Uterus (tissue), 2 donors: Measurements from ENCODE around the gene TNFRSF18.

Source experiments
- POLR2A ChIP-seq, 2 donors: fragments of 450-650 bp; IDR thresholded peaks; one replicate each; pipeline ENCODE4 v1.6.1; 2016; ENCODE audit warnings: antibody characterized with exemption in 2 of 2, mild to moderate bottlenecking in 1 of 2, moderate library complexity in 1 of 2
- TF ChIP-seq, protein P1 (sequence below), 4 experiments: fragments of 200-600 bp in 2 of 4; fragments of 450-650 bp in 2 of 4; sonication (generic) in 2 of 4; IDR thresholded peaks; one replicate each; pipeline ENCODE4 v1.5.1; 2016 to 2019; ENCODE audit warnings: antibody characterized with exemption in 4 of 4, mild to moderate bottlenecking in 2 of 4, moderate library complexity in 1 of 4

DNA sequence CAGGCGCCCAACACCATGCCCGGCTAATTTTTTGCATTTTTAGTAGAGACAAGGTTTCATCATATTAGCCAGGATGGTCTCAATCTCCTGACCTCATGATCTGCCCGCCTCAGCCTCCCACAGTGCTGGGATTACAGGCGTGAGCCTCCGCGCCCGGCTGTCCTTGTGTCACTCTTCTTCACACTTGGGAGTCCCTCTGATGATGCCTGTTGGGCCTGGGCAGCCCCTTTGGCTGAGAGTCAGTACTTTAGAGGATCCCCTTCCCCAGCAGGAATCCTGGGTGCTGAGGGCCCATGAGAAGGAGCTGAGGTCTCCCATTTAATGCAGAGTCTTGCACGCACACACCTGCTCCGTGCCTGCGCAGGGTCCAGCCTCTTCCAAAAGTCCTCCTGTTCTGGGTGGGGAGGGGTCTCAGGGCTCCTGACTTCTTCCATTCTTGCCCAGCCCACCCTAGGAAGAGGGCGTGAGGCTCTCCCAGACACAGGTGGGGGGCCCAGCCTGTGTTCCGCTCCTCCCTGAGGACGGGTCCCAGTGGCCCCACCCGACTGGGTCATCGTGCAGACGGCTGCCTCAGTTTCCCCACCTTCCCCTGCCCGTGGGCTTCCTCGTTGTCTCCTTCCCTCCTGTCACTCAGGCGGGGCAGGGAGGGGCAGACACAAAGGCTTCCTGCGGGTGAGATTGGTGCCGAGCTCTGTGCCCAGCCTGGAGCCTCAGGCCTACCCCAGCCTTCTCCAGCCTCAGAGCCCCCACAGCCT lies 28.8 kb downstream of the TNFRSF18 start:
- TF ChIP-seq, protein P1, sequence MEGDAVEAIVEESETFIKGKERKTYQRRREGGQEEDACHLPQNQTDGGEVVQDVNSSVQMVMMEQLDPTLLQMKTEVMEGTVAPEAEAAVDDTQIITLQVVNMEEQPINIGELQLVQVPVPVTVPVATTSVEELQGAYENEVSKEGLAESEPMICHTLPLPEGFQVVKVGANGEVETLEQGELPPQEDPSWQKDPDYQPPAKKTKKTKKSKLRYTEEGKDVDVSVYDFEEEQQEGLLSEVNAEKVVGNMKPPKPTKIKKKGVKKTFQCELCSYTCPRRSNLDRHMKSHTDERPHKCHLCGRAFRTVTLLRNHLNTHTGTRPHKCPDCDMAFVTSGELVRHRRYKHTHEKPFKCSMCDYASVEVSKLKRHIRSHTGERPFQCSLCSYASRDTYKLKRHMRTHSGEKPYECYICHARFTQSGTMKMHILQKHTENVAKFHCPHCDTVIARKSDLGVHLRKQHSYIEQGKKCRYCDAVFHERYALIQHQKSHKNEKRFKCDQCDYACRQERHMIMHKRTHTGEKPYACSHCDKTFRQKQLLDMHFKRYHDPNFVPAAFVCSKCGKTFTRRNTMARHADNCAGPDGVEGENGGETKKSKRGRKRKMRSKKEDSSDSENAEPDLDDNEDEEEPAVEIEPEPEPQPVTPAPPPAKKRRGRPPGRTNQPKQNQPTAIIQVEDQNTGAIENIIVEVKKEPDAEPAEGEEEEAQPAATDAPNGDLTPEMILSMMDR (IDR thresholded peaks at IDR 0.05), result no peak
- no peak for TF ChIP-seq POLR2A (IDR thresholded peaks at IDR 0.05)
